HCT116 (cell line): ENCODE data around the gene CEP131. TPM values are rescaled to one million over a fixed set of nuclear protein-coding genes. Genes with fewer than 3 reads are reported as not detected.

Source experiments
- ATAC-seq: fragments of 200-7000 bp; cut with Tn5 transposase; 2 replicates; pipeline ENCODE4 v1.9.1; 2020; ENCODE audit warnings: mild to moderate bottlenecking, moderate library complexity
- BruUV-seq: library from RNA; stranded (reverse); fragments of 400-500 nt; replicated peaks from 2 replicates; lab custom pipeline; 2021; lab: Mats Ljungman, UMichigan
- CTCF ChIA-PET: fragments of 300-600 bp; sonication (Branson Sonifier 250); formaldehyde crosslinking; loops from one replicate; lab custom pipeline; 2021; ENCODE audit warnings: antibody characterized with exemption; lab: Charles Lee
- POLR2A ChIA-PET: fragments of 300-600, 350-600 bp; sonication (Branson Sonifier 250); formaldehyde crosslinking; loops from one replicate; lab custom pipeline; 2021; ENCODE audit warnings: antibody characterized with exemption; lab: Charles Lee
- RAD21 ChIA-PET, 2 experiments: fragments of 300-600 bp; sonication (Branson Sonifier 250); formaldehyde crosslinking; loops; one replicate each; lab custom pipeline; 2023; ENCODE audit warnings: low total read pairs in 2 of 2; ENCODE audit not compliant: uncharacterized antibody in 2 of 2, unreplicated experiment in 2 of 2, low non-redundant PET in 1 of 2; lab: Charles Lee
- DNase-seq: peaks from one replicate; pipeline ENCODE4 v3.0.0-alpha.2; 2010; ENCODE audit warnings: low read depth, low spot score
- H2AFZ ChIP-seq: fragments of 200-600 bp; shearing (Covaris generic), sonication (generic); 2 replicates; pipeline ENCODE4 v1.6.1; 2017; ENCODE audit warnings: low read depth, mixed run types, mixed read lengths, antibody characterized with exemption, low read length; ENCODE audit not compliant: poor library complexity, severe bottlenecking
- H3K27ac ChIP-seq: 2 replicates; pipeline ENCODE4 v1.5.1; 2012; ENCODE audit warnings: low read depth, low read length
- H3K27me3 ChIP-seq: fragments of 200-600 bp; sonication (generic); 2 replicates; pipeline ENCODE4 v1.6.1; 2016; ENCODE audit warnings: mixed run types, low read length, mixed read lengths; ENCODE audit not compliant: insufficient read depth
- H3K36me3 ChIP-seq, 2 experiments: fragments of 200-500 bp in 1 of 2; fragments of 200-600 bp in 1 of 2; sonication (Bioruptor generic) in 1 of 2; sonication (generic) in 1 of 2; 2 replicates each; pipeline versions ENCODE4 v1.5.1 to v1.6.1; 2014 to 2016; ENCODE audit warnings: low read length in 2 of 2, inconsistent platforms in 1 of 2, mixed read lengths in 1 of 2, mixed run types in 1 of 2; ENCODE audit not compliant: insufficient read depth in 2 of 2, control insufficient read depth in 1 of 2
- H3K4me1 ChIP-seq, 2 experiments: fragments of 200-600 bp in 1 of 2; sonication (generic) in 1 of 2; 2 replicates each; pipeline versions ENCODE4 v1.5.1 to v1.6.1; 2012 to 2017; ENCODE audit warnings: low read length in 2 of 2, inconsistent platforms in 1 of 2, mild to moderate bottlenecking in 1 of 2, mixed read lengths in 1 of 2, mixed run types in 1 of 2, moderate library complexity in 1 of 2; ENCODE audit not compliant: insufficient read depth in 2 of 2, control insufficient read depth in 1 of 2
- H3K4me2 ChIP-seq: fragments of 200-600 bp; sonication (generic); 2 replicates; pipeline ENCODE4 v1.6.1; 2017; ENCODE audit warnings: mixed run types, low read length, mixed read lengths
- H3K4me3 ChIP-seq, 2 experiments: fragments of 200-600 bp in 1 of 2; sonication (generic) in 1 of 2; replicated peaks in 1 of 2; 2 replicates each; pipeline ENCODE4 v1.5.1; 2011 to 2016; ENCODE audit warnings: low read length in 2 of 2, control low read depth in 1 of 2, low read depth in 1 of 2, mild to moderate bottlenecking in 1 of 2, mixed read lengths in 1 of 2, mixed run types in 1 of 2
- H3K79me2 ChIP-seq: fragments of 200-600 bp; sonication (generic); 2 replicates; pipeline ENCODE4 v1.6.1; 2017; ENCODE audit warnings: mild to moderate bottlenecking, mixed run types, low read length, moderate library complexity, mixed read lengths; ENCODE audit not compliant: insufficient read depth
- H3K9ac ChIP-seq: fragments of 200-600 bp; sonication (generic); 2 replicates; pipeline ENCODE4 v1.6.1; 2016; ENCODE audit warnings: low read length, mixed read lengths
- H3K9me2 ChIP-seq: fragments of 200-600 bp; sonication (generic), shearing (Covaris generic); 2 replicates; pipeline ENCODE4 v1.6.1; 2017; ENCODE audit warnings: mixed run types, mild to moderate bottlenecking, moderate library complexity; ENCODE audit not compliant: insufficient read depth
- H3K9me3 ChIP-seq, 2 experiments: fragments of 200-500 bp in 1 of 2; fragments of 200-600 bp in 1 of 2; sonication (Bioruptor generic) in 1 of 2; sonication (generic) in 1 of 2; 2 replicates each; pipeline ENCODE4 v1.6.1; 2014 to 2017; ENCODE audit warnings: low read length in 2 of 2, mixed read lengths in 2 of 2, inconsistent platforms in 1 of 2, low read depth in 1 of 2, mild to moderate bottlenecking in 1 of 2, mixed run types in 1 of 2, moderate library complexity in 1 of 2; ENCODE audit not compliant: control insufficient read depth in 1 of 2, insufficient read depth in 1 of 2
- H4K20me1 ChIP-seq: fragments of 200-600 bp; sonication (generic), shearing (Covaris generic); 2 replicates; pipeline ENCODE4 v1.6.1; 2017; ENCODE audit warnings: mixed run types, mild to moderate bottlenecking, moderate library complexity; ENCODE audit not compliant: insufficient read depth
- ATF3 ChIP-seq: IDR thresholded peaks from 2 replicates; pipeline ENCODE4 v1.6.1; 2012
- CBX3 ChIP-seq: IDR thresholded peaks from 2 replicates; pipeline ENCODE4 v1.6.1; 2012; ENCODE audit warnings: low read depth
- CEBPB ChIP-seq: IDR thresholded peaks from 2 replicates; pipeline ENCODE4 v1.6.1; 2012; ENCODE audit warnings: low read depth
- EZH2 ChIP-seq: fragments of 200-600 bp; sonication (generic); IDR thresholded peaks from 2 replicates; pipeline ENCODE4 v1.6.1; 2017; ENCODE audit warnings: antibody characterized with exemption, mixed run types
- FOSL1 ChIP-seq: IDR thresholded peaks from 2 replicates; pipeline ENCODE4 v1.6.1; 2012; ENCODE audit warnings: low read depth
- MAX ChIP-seq: IDR thresholded peaks from 2 replicates; pipeline ENCODE4 v1.6.1; 2012
- POLR2AphosphoS5 ChIP-seq: IDR thresholded peaks from 2 replicates; pipeline ENCODE4 v1.6.1; 2011; ENCODE audit warnings: mild to moderate bottlenecking, low read depth, low read length, moderate library complexity
- REST ChIP-seq: IDR thresholded peaks from 2 replicates; pipeline ENCODE4 v1.6.1; 2012; ENCODE audit warnings: low read depth
- SIN3A ChIP-seq: IDR thresholded peaks from 2 replicates; pipeline ENCODE4 v1.6.1; 2012; ENCODE audit warnings: low read depth
- SP1 ChIP-seq: IDR thresholded peaks from 2 replicates; pipeline ENCODE4 v1.6.1; 2012; ENCODE audit warnings: low read depth
- YY1 ChIP-seq: IDR thresholded peaks from 2 replicates; pipeline ENCODE4 v1.6.1; 2011; ENCODE audit warnings: low read length, low read depth, moderate library complexity, mild to moderate bottlenecking; ENCODE audit not compliant: insufficient replicate concordance; ENCODE audit errors: extremely low read depth
- ZBTB33 ChIP-seq: IDR thresholded peaks from 2 replicates; pipeline ENCODE4 v1.6.1; 2011; ENCODE audit warnings: mild to moderate bottlenecking, low read length, moderate library complexity; ENCODE audit not compliant: insufficient replicate concordance; ENCODE audit errors: extremely low read depth
- ZNF274 ChIP-seq: fragments of 200-500 bp; sonication (Bioruptor generic); IDR thresholded peaks from 2 replicates; pipeline ENCODE4 v1.6.1; 2014; ENCODE audit warnings: mild to moderate bottlenecking, low read depth, low read length, inconsistent platforms
- intact Hi-C: fragments of 100-400 bp; cut with micrococcal nuclease; formaldehyde crosslinking; loops from 2 replicates; pipeline ENCODE4 v1.10.0; 2022
- total RNA-seq: library from RNA; stranded (reverse); gene quantifications from one replicate; pipeline ENCODE4 v1.2.1, GENCODE V29; 2021; ENCODE audit not compliant: unreplicated experiment

Gene CEP131
- total RNA-seq, 1 experiment from 2014 or later = 30.2 TPM

- POLR2A ChIA-PET = no interaction called here
- TF ChIP-seq MAX (no peak), SP1 (no peak), ZBTB33 (no peak), EZH2 (no peak)
- TF ChIP-seq, all 23 proteins: peak for 0
- peaks cover 6 to 11% of the 10 kb centered on the region in 2 experiments; a peak in 3 of 4 replicates for H3K4me1 ChIP-seq
- no peak overlapping the region for H3K9ac ChIP-seq
- no TSS peak for BruUV-seq
- peaks cover 12% of the 10 kb centered on the region; the same call in 1 of the 2 replicates for H3K79me2 ChIP-seq
- DNase-seq = no peak
- no peaks in the 10 kb centered on the region for H3K9me2 ChIP-seq
- RAD21 ChIA-PET = no interaction called here
- H2AFZ ChIP-seq = no peak overlapping the region
- intact Hi-C loops = no loop called here
- no peaks in the 10 kb centered on the region for H4K20me1 ChIP-seq
- no peak for ATAC-seq
- H3K4me3 ChIP-seq = no peak overlapping the region
- no peak overlapping the region for H3K27ac ChIP-seq
- no peaks in the 10 kb centered on the region for H3K27me3 ChIP-seq
- H3K9me3 ChIP-seq = no peaks in the 10 kb centered on the region
- peaks cover 5 to 7% of the 10 kb centered on the region in 2 experiments; a peak in 1 of 4 replicates for H3K36me3 ChIP-seq
- CTCF ChIA-PET = interaction anchor here (1.0 kb wide), 1 partner anchor 91 kb away, joined by 4 read pairs; no protein-coding TSS in a partner anchor
- H3K4me2 ChIP-seq = no peak overlapping the region
These were observed 10.6 kb upstream of the CEP131 start for GRCh38 chr17:81233316-81233715.

GRCh38 chr17:81232616-81233241 is 10.0 kb upstream of the CEP131 start:
- CTCF ChIA-PET = interaction anchor here (1.1 kb wide), 1 partner anchor 10 kb away, joined by 4 read pairs; the partner anchor contains the start of gene CEP131
- peaks cover 5 to 7% of the 10 kb centered on the region in 2 experiments; a peak in 1 of 4 replicates for H3K36me3 ChIP-seq
- RAD21 ChIA-PET = no interaction called here
- H3K79me2 ChIP-seq = peaks cover 6% of the 10 kb centered on the region; the same call in 1 of the 2 replicates
- H3K9me2 ChIP-seq = no peaks in the 10 kb centered on the region
- no peaks in the 10 kb centered on the region for H3K27me3 ChIP-seq
- H3K4me2 ChIP-seq = no peak overlapping the region
- POLR2A ChIA-PET = no interaction called here
- H3K9me3 ChIP-seq = no peaks in the 10 kb centered on the region
- H3K4me3 ChIP-seq = no peak overlapping the region
- H3K27ac ChIP-seq = no peak overlapping the region
- ATAC-seq (no peak), DNase-seq (no peak)
- no peak overlapping the region for H3K9ac ChIP-seq
- no TSS peak for BruUV-seq
- H2AFZ ChIP-seq = no peak overlapping the region
- H3K4me1 ChIP-seq = peaks cover 2 to 5% of the 10 kb centered on the region in 2 experiments; a peak in 3 of 4 replicates
- H4K20me1 ChIP-seq = no peaks in the 10 kb centered on the region
- intact Hi-C loops = no loop called here
- TF ChIP-seq ATF3 (no peak), SIN3A (no peak), REST (no peak), POLR2AphosphoS5 (no peak), YY1 (no peak), FOSL1 (no peak), CBX3 (no peak), EZH2 (no peak), CEBPB (no peak), ZNF274 (no peak), SP1 (no peak)
